ENCODE results near the gene GPLD1.
"Not testable (repeated sequence)": the region's sequence is repeated elsewhere in the genome, so short reads cannot be mapped to it uniquely, and the experiment has no call there.

Gene GPLD1, protein sequence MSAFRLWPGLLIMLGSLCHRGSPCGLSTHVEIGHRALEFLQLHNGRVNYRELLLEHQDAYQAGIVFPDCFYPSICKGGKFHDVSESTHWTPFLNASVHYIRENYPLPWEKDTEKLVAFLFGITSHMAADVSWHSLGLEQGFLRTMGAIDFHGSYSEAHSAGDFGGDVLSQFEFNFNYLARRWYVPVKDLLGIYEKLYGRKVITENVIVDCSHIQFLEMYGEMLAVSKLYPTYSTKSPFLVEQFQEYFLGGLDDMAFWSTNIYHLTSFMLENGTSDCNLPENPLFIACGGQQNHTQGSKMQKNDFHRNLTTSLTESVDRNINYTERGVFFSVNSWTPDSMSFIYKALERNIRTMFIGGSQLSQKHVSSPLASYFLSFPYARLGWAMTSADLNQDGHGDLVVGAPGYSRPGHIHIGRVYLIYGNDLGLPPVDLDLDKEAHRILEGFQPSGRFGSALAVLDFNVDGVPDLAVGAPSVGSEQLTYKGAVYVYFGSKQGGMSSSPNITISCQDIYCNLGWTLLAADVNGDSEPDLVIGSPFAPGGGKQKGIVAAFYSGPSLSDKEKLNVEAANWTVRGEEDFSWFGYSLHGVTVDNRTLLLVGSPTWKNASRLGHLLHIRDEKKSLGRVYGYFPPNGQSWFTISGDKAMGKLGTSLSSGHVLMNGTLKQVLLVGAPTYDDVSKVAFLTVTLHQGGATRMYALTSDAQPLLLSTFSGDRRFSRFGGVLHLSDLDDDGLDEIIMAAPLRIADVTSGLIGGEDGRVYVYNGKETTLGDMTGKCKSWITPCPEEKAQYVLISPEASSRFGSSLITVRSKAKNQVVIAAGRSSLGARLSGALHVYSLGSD

DNA sequence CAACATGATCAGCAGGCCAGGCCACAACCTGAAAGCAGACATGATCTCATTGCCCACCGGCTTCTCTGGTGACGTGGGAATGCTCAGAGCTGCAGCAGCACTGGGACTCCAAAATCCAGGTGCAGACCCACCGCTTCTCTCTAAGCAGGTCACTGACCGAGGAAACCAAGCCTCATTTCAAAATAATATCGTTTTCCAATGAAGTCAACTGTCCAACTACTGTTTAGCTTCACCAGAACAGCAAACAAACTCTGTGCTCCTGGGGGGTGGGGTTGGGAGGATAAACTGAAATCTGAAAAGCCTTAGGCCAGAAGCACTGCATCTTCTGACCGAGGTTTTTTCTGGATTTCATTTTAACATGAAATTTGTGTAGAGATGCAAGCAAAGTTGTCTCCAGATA is at the start of gene GPLD1:
Gene GPLD1 (minus strand): TSS at position 109 of the 400 bp plus-strand sequence. CDS start 67 bp downstream, at position 42.
- no peak for DNase-seq

DNA sequence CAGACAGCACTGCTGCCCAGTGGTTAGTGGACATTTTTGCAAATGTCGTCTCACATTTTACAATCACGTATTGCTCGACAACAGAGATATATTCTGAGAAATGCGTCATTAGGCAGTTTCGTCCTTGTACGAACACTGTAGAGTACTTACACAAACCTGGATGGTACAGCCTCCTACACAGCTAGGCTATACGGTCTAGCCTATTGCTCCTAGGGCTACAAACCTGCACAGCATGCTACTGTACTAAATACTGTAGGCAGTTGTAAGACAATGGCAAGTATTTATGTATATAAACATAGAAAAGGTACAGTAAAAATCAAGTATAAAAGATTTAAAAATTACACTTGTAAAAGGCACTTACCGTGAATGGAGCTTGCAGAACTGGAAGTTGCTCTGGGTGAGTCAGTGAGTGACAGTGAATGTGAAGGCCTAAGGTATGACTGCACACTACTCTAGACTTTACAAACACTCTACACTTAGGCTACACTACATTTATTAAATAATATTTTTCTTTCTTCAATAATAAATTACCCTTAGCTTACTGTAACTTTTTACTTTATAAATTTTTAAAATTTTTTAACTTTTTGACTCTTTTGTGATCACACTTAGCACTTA is 48.5 kb upstream of the GPLD1 start:
- no peak for DNase-seq

DNA sequence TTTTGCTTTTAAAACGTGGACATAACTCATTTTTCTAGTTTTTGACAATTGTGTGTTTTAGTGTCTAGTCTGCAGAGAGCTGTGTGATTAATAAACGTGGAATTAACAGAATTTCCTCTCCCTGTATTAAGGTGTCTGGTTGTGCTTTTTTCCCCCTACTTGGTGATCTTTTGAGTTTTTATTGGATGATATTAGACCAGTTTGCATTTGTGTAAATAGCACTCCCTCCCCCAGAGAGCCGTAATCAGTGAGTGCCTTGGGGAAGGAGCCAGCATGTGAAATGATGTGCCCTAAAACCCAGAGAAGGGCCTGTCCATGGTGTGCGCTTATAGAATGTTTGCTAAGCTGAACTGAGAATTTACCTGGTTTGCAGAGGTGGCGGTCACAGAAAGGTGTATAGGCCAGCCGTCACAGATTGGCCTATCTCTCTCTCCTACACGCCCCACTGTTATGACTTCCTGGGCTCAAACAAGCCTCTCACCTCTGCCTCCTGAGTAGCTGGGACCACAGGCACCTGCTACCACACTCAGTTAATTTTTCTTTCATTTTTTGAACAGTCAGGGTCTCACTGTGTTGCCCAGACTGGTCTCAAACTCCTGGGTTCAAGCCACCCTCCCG is 47.8 kb upstream of the GPLD1 start:
- no peak for DNase-seq

DNA sequence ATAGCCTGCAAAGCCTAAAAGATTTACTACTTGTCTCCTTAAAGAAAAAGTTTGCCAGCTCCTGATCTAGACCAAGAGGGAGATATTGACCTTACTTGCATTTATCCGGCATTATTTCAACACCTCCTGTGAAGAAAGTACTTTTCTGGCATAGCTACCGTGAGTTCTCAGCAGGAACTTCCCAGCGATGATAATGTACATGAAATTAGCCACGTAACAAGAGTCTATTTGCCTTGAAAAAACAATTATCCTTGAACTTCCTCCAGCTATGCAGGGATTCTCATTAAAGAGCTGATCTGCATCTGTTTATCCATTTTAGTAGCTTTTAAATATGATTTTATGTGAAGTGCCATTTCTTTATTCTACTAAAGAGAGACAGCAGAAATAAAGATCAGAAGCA is 47.1 kb upstream of the GPLD1 start:
- DNase-seq: no peak

DNA sequence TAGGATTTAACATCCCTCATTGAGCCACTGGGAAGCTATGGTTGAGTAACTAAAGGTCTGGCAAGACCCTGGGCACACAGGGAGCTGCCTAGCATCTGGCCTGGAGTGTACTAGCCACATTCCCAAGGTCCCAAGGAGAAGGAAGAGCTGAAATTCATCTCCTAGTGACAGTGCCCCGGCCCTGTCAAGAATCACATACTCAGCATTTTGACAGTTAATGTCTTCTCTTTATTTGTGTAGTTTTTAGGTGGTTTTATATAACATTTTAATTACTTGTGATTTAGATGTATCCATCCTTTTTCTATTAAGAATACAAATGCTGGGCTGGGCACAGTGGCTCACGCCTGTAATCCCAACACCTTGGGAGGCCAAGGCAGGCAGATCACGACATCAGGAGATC is 45.8 kb upstream of the GPLD1 start:
- no peak for DNase-seq

DNA sequence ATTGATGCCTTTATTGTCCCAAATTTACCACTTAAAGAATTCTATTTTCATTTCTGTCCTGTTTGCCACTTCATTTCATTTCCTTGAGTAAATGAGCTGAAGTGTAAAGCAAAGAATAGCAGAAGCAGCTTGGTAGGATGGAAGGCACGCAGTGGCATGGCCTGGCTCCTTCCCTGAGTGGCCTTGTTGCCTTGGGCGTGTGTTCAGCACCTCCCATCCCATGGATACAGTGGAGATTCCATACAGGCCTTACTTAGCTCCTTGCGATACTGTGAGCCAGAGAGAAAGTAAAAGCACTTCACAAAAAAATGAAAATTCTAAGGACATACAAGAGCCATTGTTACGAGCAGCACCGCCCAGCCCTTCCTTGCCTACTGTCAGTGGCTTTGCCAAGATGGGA is 45.0 kb upstream of the GPLD1 start:
- DNase-seq: no peak

DNA sequence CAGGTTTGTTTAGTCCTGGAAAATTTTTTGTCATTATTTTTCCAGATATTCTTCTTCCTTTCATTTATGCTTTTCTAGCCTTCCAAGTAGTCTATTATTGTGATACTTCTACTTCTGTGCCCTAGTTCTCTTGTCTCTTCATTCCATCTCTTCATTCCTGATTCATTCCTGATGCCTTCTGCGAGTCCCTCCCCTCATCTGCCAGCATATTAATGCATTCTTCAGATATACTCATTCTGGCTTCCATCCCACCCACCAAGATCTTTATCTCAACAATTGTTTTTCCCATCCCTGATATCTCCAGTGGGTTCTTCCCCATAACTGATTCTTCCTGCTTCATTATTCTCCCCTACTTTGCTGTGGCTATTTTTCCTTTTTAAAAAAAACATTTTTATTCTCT is 40.6 kb upstream of the GPLD1 start:
- no peak for DNase-seq

DNA sequence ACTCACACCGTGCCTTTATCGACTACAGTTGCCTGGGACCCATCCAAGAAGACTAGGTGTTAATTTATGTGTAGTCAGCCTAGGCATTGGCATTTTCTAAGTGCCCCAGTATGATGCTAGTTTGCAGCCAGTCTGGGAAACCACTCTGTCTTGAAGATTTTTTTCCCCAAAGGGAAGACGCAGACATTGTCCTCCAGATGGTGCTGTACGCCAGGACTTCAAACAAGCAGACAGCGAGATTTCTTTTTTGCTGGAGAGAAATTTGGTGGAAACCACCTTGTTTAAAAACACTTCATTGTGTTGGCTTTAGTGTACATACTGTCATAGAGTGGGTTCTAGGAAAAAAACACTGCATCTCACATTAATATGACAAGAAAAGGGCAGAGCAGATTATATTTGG is 35.4 kb upstream of the GPLD1 start:
- peak; percentile 1 for DNase-seq

DNA sequence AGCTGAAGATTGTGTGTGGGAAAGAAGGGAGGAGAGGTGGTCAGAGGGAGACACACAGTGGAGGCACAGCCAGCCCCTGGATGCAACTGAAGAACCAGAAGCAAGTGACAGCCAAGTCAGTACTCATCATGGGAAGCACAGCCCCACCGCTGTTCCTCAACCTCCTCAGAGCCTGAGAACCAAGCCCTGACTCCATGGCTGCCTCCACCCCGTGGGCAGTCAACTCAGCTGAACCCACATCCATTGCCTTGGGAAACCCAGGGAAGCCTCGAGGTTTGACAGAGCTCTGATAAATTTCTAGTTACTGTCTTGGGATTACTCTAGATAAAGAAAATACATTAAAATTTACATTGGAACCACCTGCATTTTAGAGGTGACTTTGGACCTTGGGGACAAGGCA is 35.0 kb upstream of the GPLD1 start:
- DNase-seq: no peak

DNA sequence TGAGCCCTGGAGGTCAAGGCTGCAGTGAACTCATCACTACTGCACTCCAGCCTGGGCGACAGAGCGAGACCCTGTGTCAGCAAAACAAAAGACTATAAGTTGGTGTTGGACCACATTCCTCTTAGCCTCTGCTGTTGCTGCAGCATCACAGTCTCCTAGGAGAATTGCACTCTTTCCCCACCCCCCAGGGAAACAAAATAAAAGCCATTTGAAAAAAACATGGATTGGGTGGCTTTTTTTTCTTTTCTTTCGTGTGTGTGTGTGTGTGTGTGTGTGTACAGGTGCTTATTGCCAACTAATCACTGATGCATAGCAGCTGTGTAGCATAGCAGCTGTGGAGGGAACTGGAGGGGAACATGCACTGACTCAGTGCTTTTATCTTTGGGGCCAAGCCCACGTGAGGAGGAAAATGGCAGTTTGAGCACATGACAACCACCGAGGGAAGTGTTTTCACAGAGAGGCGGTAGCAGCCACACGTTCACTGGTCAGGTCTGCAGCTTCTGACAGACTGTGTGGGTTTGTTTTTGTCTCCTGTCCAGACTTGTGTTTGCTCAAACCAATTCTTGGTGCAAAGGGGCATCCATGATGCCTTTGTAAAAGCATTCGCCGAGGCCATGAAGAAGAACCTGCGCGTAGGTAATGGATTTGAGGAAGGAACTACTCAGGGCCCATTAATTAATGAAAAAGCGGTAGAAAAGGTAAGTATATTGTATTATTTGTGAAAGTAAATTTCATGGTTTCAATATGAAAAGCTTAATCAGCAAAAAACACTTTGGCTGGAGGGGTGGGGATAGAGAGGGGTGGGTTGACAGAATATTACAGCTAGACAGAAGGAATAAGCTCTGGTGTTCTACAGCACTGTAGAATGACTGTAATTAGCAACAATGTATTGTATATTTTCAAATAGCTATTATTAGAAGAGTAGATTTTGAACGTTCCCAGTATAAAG is 33.1 kb upstream of the GPLD1 start:
- peak; percentile 15 for DNase-seq

DNA sequence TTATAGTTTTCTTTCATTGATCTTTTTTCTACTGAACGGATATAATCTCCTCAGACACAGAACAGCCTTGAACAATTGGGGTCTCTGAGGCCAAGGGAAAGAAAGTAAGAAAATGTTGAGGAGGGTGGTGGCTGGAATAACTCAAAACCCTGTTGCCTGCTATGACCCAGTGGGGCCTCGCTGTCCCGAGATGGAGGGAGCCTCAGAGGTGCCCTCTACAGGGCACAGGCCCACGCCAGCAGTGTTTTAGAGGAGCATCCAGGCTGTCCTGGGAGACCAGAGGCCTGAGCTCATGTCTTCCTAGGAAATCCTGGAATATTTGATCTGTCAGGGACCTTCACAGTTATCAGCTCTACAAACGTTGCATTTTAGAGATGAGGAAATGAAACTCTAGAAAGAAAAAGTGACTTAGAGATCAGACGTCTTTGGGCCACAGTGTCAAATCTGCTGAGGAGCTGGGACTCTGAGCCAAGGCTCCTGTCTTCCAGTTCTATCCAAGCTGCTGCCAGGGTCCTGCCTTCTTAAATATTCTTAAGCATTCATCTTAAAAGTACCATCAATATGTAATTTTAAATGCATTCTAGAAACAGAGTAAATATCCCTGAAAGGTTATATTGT is 31.7 kb upstream of the GPLD1 start:
- DNase-seq: no peak

DNA sequence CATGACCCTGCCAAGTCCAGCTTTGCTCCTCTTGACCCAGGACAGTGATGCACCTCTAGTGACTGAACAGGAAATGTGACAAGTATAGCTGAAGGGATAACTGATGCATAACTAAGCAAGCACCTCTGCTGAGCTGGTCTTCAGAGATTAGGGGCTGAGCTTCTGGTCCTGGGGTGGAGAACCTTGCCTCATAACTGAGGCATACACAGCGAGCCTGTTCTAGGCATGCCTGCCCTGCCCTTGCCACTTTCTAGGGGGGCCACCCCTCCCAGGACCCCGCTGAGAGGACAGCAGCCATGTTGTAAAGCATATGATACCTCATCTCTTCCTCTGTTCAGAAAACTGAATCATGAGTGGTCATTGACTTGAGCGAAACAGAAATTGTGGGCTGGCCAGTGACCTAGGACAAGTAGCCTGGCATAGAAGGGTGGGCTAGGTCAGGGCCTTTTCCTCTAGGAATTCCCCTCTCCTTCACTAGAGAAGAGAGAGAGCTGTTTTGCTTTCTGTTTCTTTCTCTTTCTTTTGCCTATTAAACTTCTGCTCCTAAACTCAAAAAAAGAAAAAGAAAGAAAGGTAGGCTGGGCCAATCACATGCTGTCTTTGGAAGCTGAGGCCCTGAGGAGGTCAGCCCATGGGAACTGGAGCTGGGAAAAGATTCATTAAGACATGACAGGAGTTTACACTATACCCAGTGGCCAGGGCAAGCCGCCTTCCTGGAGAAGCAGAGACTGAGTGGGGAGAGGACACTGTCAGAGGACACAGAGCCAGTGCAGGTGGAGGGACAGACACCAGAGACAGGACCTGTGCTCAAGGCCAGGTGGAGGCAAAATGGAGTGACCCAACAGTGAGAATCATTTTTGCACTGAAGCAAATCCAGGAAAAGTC is 28.5 kb upstream of the GPLD1 start:
- DNase-seq: no peak

DNA sequence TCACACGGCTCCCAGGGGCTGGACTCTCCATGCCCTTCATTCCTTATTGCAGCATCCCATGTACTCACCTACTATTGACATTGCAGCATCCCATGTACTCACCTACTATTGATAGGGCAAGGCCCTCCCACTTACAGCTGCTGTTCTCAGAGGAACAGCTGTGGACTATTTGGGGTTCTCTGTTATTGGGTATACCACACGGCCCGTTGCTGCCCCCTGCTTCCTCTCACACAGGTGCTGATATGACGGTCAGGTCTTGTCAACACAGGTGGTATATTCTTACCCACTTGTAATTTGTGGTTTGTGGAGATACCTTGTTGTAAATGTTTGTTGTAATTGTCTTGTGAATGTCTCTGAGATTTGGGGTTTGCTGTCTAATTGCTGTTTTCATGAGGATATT is 24.2 kb upstream of the GPLD1 start:
- no peak for DNase-seq

DNA sequence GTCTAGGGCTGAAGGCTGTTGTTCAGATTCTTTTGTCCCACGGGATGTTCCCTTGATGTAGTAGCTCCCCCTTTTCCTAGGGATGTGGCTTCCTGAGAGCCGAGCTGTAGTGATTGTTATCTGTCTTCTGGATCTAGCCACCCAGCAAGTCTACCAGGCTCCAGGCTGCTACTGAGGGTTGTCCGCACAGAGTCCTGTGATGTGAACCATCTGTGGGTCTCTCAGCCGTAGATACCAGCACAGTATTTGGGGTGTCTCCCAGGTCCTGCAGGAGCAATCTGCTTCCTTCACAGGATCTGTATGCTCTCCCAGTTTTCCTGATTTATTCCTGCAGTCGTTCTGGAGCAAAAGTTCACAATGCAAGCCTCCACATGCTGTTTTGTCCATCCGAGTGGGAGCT is 22.6 kb upstream of the GPLD1 start:
- DNase-seq: not testable (repeated sequence)

DNA sequence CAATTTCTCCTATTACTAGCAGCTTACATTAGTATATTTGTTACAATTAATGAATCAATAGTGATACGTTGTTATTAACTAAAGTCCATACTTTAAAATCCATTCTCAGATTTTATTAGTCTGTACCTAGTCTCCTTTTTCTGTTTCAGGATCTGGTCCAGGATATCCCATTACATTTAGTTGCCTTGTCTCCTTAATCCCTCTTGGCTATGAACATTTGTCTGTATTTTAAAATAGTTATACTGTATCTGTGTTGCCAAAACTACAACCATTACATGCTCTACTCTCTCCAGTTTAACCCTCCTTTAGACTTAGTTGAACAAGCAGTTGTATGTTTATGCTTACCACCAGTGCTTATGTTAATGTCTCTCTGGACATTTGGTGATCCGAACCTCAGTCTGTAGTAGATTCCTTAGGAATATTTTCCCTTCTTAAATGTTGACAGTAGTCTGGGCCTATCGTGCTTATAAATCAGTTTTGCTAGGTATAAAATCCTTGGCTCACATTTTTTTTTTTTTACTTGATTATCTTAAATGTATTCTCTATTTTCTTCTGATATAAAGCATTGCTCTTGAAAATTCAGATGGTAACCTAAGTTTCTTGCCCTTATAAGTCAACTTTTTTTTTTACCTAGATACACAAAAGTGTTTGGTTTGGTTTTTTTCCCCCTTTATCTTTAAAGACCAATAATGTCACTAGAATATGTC is 17.6 kb upstream of the GPLD1 start:
- DNase-seq: no peak

DNA sequence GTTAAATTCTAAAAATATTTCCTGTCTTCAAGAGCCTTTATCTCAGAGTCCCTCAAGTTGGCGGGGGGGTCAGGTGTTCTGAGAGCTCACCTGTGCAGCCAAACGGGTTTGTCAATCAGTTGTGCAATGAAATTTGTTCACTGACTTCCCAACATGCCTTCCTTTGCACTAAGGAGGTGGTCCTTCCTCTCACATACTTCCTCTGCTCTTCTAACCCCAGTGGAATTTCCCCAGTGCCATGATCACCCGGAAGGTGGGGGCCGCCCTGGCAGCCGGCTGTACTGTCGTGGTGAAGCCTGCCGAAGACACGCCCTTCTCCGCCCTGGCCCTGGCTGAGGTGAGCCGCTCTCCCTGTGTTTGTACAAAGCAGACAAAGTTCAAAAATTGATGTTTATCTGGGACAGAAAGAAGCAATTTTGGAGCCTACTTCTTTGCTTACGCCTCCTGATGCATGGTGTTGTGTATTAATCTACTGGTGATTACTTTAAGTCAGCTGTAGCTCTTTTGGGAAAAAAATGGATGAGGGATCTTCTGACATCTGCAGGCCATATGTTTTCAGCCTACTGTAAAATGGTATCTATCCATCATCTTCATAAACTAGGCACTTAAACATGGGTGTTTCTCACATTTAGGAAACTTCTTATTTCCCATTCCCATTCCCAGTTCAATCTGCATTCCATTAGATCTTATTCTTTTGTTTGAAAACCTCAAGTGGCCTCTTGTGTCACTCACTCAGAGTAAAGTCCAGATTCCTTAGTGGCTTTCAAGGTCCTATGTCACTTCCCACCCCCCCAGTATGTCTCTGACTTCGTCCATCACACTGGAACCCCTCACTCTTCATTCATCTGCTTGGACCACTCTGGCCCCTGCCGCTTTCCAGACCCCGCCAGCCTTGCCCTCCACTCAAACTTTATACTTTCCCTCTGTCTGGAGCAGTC is 15.5 kb upstream of the GPLD1 start:
- no peak for DNase-seq

DNA sequence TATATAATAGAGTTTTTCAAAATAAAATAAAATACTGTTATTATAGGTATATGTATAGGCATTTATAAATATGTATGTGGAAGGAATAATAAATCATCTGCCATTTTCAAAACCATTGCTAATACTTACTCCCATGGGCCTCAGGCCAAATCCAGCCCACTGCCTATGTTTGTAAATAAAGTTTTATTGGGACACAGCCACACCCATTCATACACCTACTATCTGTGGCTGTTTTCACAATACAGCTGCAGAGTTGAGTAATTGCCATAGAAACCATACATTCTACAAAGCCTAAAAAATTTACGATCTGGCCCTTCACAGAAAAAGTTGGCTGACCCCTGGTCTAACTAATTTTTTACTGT is 14.9 kb upstream of the GPLD1 start:
- no peak for DNase-seq

DNA sequence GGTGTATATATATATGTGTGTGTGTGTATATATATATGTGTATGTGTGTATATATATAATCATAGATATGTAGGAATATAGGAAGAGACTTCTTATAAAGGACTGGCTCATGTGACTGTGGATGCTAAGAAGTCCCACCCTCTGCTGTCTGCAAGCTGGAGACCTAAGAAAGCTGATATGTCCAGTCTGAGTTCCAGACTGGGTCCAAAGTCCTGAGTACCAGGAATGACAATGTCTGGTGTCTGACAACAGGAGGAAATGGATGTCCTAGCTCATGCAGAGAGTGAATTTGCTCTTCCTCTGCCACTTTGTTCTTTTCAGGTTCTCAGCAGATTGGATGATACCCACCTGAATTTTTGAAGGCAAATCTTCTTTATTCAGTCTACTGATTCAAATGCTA is 12.5 kb upstream of the GPLD1 start:
- DNase-seq: no peak

DNA sequence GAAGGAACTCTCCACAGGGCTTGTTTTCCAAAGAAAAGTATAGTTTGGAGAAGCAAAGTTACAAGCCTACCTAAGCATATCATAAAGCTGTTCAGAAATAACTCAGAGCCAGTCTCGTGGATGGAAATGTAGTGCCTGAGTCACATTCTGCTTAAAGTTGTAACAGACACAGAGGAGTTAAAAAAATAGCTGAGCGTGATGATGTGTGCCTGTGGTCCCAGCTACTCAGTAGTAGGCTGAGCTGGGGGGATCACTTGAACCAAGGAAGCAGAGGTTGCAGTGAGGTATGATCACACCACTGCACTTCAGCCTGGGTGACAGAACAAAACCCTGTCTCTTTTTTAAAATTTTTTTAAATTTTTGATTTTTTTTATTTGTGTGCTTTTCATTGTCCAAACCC is 12.0 kb upstream of the GPLD1 start:
- no peak for DNase-seq

All from NCI-H2107 (cell line).